Measurements from ENCODE around the gene NCOR1. TPM values are rescaled to one million over a fixed set of nuclear protein-coding genes. Genes with fewer than 3 reads are reported as not detected.

Gene NCOR1
- total RNA-seq, 1 experiment from 2014 or later: 124 TPM

DNA sequence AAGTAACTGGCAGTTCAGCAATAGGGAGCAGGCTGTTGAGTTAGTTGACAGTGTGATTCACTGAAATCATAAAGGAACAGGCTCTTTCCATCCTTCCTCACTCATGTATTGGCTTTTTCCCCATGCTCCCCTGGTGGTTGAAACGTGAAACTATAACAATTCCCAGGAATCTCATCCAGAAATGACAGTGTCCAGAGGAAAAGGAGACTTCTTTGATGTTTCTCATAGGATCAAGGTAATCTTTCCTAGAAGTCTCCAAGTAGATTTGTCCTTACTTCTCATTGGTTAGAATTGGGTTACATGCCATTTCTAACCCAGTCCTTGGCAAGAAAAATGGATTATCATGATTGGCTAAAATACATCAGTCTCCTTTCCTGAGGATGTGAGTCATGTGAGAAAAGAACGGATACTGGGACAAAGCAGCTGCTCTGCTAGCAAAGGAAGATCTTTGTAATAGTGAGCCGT is 201.4 kb downstream of the NCOR1 start:
- ATAC-seq (no peak; the same call in 1 of the 2 replicates), DNase-seq (ENCODE audit: low spot score) (no peak)
- Mint-ChIP-seq H3K9me3 (no peaks in the 10 kb centered on the region), H3K27ac (no peak overlapping the region), H3K4me1 (peaks cover 7% of the 10 kb centered on the region), H3K4me3 (no peak overlapping the region), H3K27me3 (ENCODE audit: low read depth) (no peaks in the 10 kb centered on the region), H3K36me3 (peaks cover 62% of the 10 kb centered on the region)
- TF ChIP-seq MAX (CRISPR knock-in tag; IDR thresholded peaks at IDR 0.05) (no peak), SOX15 (CRISPR knock-in tag; IDR thresholded peaks at IDR 0.05) (no peak), ZNF317 (CRISPR knock-in tag; IDR thresholded peaks at IDR 0.05; ENCODE audit: borderline replicate concordance, low read depth) (no peak), CREB1 (CRISPR knock-in tag; IDR thresholded peaks at IDR 0.05) (no peak), ZNF396 (CRISPR knock-in tag; IDR thresholded peaks at IDR 0.05; ENCODE audit: borderline replicate concordance) (no peak), CTCF (IDR thresholded peaks at IDR 0.05) (0 out of 2 replicates have a peak, but pooled peaks have one; percentile 29)
- TF ChIP-seq, protein P1, sequence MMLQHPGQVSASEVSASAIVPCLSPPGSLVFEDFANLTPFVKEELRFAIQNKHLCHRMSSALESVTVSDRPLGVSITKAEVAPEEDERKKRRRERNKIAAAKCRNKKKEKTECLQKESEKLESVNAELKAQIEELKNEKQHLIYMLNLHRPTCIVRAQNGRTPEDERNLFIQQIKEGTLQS (CRISPR knock-in tag; conservative IDR thresholded peaks at IDR 0.05): no peak
- TF ChIP-seq, protein P2, sequence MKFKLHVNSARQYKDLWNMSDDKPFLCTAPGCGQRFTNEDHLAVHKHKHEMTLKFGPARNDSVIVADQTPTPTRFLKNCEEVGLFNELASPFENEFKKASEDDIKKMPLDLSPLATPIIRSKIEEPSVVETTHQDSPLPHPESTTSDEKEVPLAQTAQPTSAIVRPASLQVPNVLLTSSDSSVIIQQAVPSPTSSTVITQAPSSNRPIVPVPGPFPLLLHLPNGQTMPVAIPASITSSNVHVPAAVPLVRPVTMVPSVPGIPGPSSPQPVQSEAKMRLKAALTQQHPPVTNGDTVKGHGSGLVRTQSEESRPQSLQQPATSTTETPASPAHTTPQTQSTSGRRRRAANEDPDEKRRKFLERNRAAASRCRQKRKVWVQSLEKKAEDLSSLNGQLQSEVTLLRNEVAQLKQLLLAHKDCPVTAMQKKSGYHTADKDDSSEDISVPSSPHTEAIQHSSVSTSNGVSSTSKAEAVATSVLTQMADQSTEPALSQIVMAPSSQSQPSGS (CRISPR knock-in tag; IDR thresholded peaks at IDR 0.05; ENCODE audit: borderline replicate concordance, low read depth): no peak
- TF ChIP-seq, protein P3, sequence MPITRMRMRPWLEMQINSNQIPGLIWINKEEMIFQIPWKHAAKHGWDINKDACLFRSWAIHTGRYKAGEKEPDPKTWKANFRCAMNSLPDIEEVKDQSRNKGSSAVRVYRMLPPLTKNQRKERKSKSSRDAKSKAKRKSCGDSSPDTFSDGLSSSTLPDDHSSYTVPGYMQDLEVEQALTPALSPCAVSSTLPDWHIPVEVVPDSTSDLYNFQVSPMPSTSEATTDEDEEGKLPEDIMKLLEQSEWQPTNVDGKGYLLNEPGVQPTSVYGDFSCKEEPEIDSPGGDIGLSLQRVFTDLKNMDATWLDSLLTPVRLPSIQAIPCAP (CRISPR knock-in tag; IDR thresholded peaks at IDR 0.05): no peak
- CTCF ChIA-PET: no interaction called here
- POLR2A ChIA-PET: no interaction called here

GRCh38 chr17:16007439-16007838 is 207.9 kb downstream of the NCOR1 start:
- ATAC-seq: no peak

GRCh38 chr17:16005636-16006035 is 209.7 kb downstream of the NCOR1 start:
- H3K36me3 Mint-ChIP-seq: peaks cover 90% of the 10 kb centered on the region
- no peak for DNase-seq (ENCODE audit: low spot score)
- no peak overlapping the region for H3K4me3 Mint-ChIP-seq
- ATAC-seq: no peak
- POLR2A ChIA-PET: interaction anchor here (0.7 kb wide), 1 partner anchor 39 kb away, joined by 4 read pairs; no protein-coding TSS in a partner anchor
- no peak overlapping the region for H3K27ac Mint-ChIP-seq
- CTCF ChIA-PET: no interaction called here
- H3K4me1 Mint-ChIP-seq: peaks cover 15% of the 10 kb centered on the region
- no peaks in the 10 kb centered on the region for H3K27me3 Mint-ChIP-seq (ENCODE audit: low read depth)
- peaks cover 10% of the 10 kb centered on the region for H3K9me3 Mint-ChIP-seq
- TF ChIP-seq MYBL2 (CRISPR knock-in tag; IDR thresholded peaks at IDR 0.05) (no peak), OVOL2 (CRISPR knock-in tag; IDR thresholded peaks at IDR 0.05; ENCODE audit: borderline replicate concordance) (no peak), PRRX2 (CRISPR knock-in tag; IDR thresholded peaks at IDR 0.05) (no peak), IRF2 (CRISPR knock-in tag; IDR thresholded peaks at IDR 0.05; ENCODE audit: borderline replicate concordance, low read depth) (no peak), KAT7 (CRISPR knock-in tag; IDR thresholded peaks at IDR 0.05; ENCODE audit: borderline replicate concordance) (no peak), GRHL2 (CRISPR knock-in tag; IDR thresholded peaks at IDR 0.05; ENCODE audit: insufficient replicate concordance, severe bottlenecking) (no peak)
- TF ChIP-seq, protein P1 (CRISPR knock-in tag; conservative IDR thresholded peaks at IDR 0.05): no peak

More at GRCh38 chr17:16007439-16007838, 207.9 kb downstream of the NCOR1 start:
- Mint-ChIP-seq H3K9me3 (no peaks in the 10 kb centered on the region), H3K4me3 (no peak overlapping the region), H3K27me3 (ENCODE audit: low read depth) (no peaks in the 10 kb centered on the region), H3K4me1 (peaks cover 7% of the 10 kb centered on the region), H3K27ac (no peak overlapping the region), H3K36me3 (peaks cover 86% of the 10 kb centered on the region)
- ChIA-PET CTCF (no interaction called here), POLR2A (no interaction called here)
- TF ChIP-seq USF1 (CRISPR knock-in tag; IDR thresholded peaks at IDR 0.05): no peak
- DNase-seq (ENCODE audit: low spot score): no peak

All from WTC11 (cell line).